Measurements from ENCODE around the gene NEDD9. TPM values are rescaled to one million over a fixed set of nuclear protein-coding genes. Genes with fewer than 3 reads are reported as not detected.

Gene NEDD9
- polyA plus RNA-seq, 1 donor (not counting 4 experiments of a cell fraction or from before 2014, with no cell fraction given): 3.3 TPM

- Histone ChIP-seq H3K27ac (ENCODE audit: control insufficient read depth, insufficient read depth, low read length) (no peak overlapping the region), H3K36me3 (ENCODE audit: control insufficient read depth in 2 of 2, extremely low read depth in 1 of 2, insufficient read depth in 2 of 2, low read length in 2 of 2) (no peaks in the 10 kb centered on the region), H3K4me1 (ENCODE audit: control insufficient read depth, extremely low read depth, insufficient read depth, low read length) (peaks cover 7% of the 10 kb centered on the region), H3K4me2 (ENCODE audit: control insufficient read depth, extremely low read depth, insufficient read depth, low read depth, low read length) (no peak overlapping the region), H3K79me2 (ENCODE audit: control insufficient read depth, insufficient read depth, low read length) (no peaks in the 10 kb centered on the region), H3K27me3 (ENCODE audit: control insufficient read depth, extremely low read depth, insufficient read depth, low read length) (no peaks in the 10 kb centered on the region), H2AFZ (ENCODE audit: control insufficient read depth, low read length) (no peak overlapping the region), H3K9me3 (ENCODE audit: control insufficient read depth, low read depth, low read length) (peaks cover 3% of the 10 kb centered on the region), H4K20me1 (ENCODE audit: control insufficient read depth, extremely low read depth, insufficient read depth, low read length) (no peaks in the 10 kb centered on the region), H3K4me3 (ENCODE audit: control insufficient read depth in 2 of 3, extremely low read depth in 1 of 3, insufficient read depth in 2 of 3, low read depth in 1 of 3, low read length in 3 of 3) (no peak overlapping the region), H3K9ac (ENCODE audit: control insufficient read depth, extremely low read depth, insufficient read depth, low read length) (no peak overlapping the region), H3K9me1 (ENCODE audit: control insufficient read depth, extremely low read depth, insufficient read depth, low read length) (no peaks in the 10 kb centered on the region)
- peak; percentile 39 for FAIRE-seq
- DNase-seq (ENCODE audit: low read depth, low spot score): no peak
- TF ChIP-seq CTCF (optimal IDR thresholded peaks at IDR 0.05 in 1 of 3, IDR thresholded peaks at IDR 0.05 in 1 of 3, conservative IDR thresholded peaks at IDR 0.05 in 1 of 3; ENCODE audit: extremely low read depth in 1 of 3, insufficient read depth in 2 of 3, low read length in 3 of 3) (no peak), EZH2 (IDR thresholded peaks at IDR 0.05; ENCODE audit: low read length) (no peak)
- dilution Hi-C loops (cut with MboI; ENCODE audit: extremely low pct_ligation_motif_present, low sequenced_read_pairs): no loop called here
Observed at GRCh38 chr6:11246722-11247121, 14.3 kb upstream of the NEDD9 start.

GRCh38 chr6:11245381-11246256 lies 13.2 kb upstream of the NEDD9 start:
- no peak overlapping the region for H2AFZ ChIP-seq (ENCODE audit: control insufficient read depth, low read length)
- H3K4me3 ChIP-seq (ENCODE audit: control insufficient read depth in 2 of 3, extremely low read depth in 1 of 3, insufficient read depth in 2 of 3, low read depth in 1 of 3, low read length in 3 of 3): no peak overlapping the region
- FAIRE-seq (no peak), DNase-seq (ENCODE audit: low read depth, low spot score) (no peak)
- H3K36me3 ChIP-seq (ENCODE audit: control insufficient read depth in 2 of 2, extremely low read depth in 1 of 2, insufficient read depth in 2 of 2, low read length in 2 of 2): no peaks in the 10 kb centered on the region
- no peak overlapping the region for H3K9ac ChIP-seq (ENCODE audit: control insufficient read depth, extremely low read depth, insufficient read depth, low read length)
- no peaks in the 10 kb centered on the region for H3K27me3 ChIP-seq (ENCODE audit: control insufficient read depth, extremely low read depth, insufficient read depth, low read length)
- TF ChIP-seq EZH2 (IDR thresholded peaks at IDR 0.05; ENCODE audit: low read length) (no peak), CTCF (optimal IDR thresholded peaks at IDR 0.05 in 1 of 3, IDR thresholded peaks at IDR 0.05 in 1 of 3, conservative IDR thresholded peaks at IDR 0.05 in 1 of 3; ENCODE audit: extremely low read depth in 1 of 3, insufficient read depth in 2 of 3, low read length in 3 of 3) (no peak)
- no peaks in the 10 kb centered on the region for H3K79me2 ChIP-seq (ENCODE audit: control insufficient read depth, insufficient read depth, low read length)
- peaks cover 3% of the 10 kb centered on the region for H3K9me3 ChIP-seq (ENCODE audit: control insufficient read depth, low read depth, low read length)
- dilution Hi-C loops (cut with MboI; ENCODE audit: extremely low pct_ligation_motif_present, low sequenced_read_pairs): no loop called here
- H4K20me1 ChIP-seq (ENCODE audit: control insufficient read depth, extremely low read depth, insufficient read depth, low read length): no peaks in the 10 kb centered on the region
- H3K4me1 ChIP-seq (ENCODE audit: control insufficient read depth, extremely low read depth, insufficient read depth, low read length): no peaks in the 10 kb centered on the region
- no peak overlapping the region for H3K27ac ChIP-seq (ENCODE audit: control insufficient read depth, insufficient read depth, low read length)
- H3K9me1 ChIP-seq (ENCODE audit: control insufficient read depth, extremely low read depth, insufficient read depth, low read length): no peaks in the 10 kb centered on the region
- no peak overlapping the region for H3K4me2 ChIP-seq (ENCODE audit: control insufficient read depth, extremely low read depth, insufficient read depth, low read depth, low read length)
